Left kidney (tissue), 2 donors: ENCODE results near the gene FIBP. TPM values are rescaled to one million over a fixed set of nuclear protein-coding genes. Genes with fewer than 3 reads are reported as not detected.
A peak's percentile ranks its signal among the peaks of the same experiment; 100 is the strongest.

Source experiments
- DNase-seq: peaks from one replicate; pipeline ENCODE4 v3.0.0-alpha.2; 2013
- polyA plus RNA-seq: library from polyadenylated mRNA; unstranded; fragments of 120-200 nt; gene quantifications from one replicate; pipeline ENCODE4 v1.2.1, GENCODE V29; 2013; ENCODE audit not compliant: insufficient read length

The FIBP gene
- polyA plus RNA-seq, 1 donor, result 96.0 TPM

DNA sequence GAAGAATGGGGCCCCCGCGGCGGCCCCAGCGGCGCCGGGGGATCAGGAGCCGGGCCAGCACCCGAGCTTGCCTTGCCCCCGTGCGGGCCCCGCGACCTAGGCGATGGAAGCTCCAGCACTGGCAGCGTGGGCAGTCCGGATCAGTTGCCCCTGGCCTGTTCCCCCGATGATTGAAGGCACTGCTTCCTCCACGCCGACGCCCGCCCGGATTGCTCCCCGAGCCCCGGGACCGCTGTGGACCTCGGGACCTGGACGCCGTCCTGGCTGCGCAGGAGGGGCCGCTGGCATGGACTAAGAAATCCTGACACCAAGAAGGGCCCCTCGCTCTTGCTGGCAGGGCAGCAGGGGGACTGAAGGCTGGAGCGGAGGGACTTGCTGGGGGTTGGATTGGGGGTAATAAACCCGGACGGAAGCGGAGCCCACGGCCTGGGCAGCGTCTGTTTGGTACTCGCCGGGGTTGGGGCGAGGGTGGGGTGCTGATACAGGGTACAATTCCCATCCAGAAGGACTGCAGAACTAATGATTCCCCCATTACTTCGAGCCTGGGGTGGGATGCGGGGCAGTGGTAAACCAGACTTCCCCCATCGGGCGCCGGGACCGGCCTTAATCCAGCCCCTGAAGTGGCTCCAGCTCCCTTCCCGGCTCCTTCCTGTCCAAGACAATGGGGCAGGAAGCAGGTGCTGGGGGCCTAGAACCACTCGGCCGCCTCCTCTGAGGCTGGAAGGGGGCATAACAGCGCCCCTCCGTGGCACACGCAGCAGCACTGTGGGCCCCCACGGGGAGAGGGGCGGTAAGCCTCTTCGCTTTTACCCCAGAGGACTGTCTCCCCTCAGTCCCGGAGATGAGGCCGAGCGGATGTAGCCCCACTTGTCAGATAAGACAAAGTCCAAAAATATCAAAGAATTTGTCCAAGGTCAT lies 3.2 kb upstream of the FIBP start:
- no peak for DNase-seq

GRCh38 chr11:65890324-65891218 lies 2.3 kb upstream of the FIBP start, which contains the start of gene CCDC85B:
Gene CCDC85B, plus strand, starts transcription at chr11:65890673. Its CDS starts 111 bp downstream, at chr11:65890784.
- peak; percentile 97 for DNase-seq

GRCh38 chr11:65887723-65888162 lies 528 bp downstream of the FIBP start:
- no peak for DNase-seq

GRCh38 chr11:65886826-65887722 lies 1.2 kb downstream of the FIBP start:
- DNase-seq, result no peak

- DNase-seq, result no peak
Measured at GRCh38 chr11:65885808-65886536, 2.3 kb downstream of the FIBP start.

- DNase-seq, result no peak
Measured at GRCh38 chr11:65885231-65885630, 3.0 kb downstream of the FIBP start.

- no peak for DNase-seq
Measured at GRCh38 chr11:65884716-65885092, 3.6 kb downstream of the FIBP start.

- no peak for DNase-seq
Measured at GRCh38 chr11:65883786-65884715, 4.2 kb downstream of the FIBP start.

- DNase-seq, result no peak
Measured at GRCh38 chr11:65883058-65883761, 5.1 kb downstream of the FIBP start.

GRCh38 chr11:65882120-65883057 lies 5.9 kb downstream of the FIBP start:
- DNase-seq, result no peak

DNA sequence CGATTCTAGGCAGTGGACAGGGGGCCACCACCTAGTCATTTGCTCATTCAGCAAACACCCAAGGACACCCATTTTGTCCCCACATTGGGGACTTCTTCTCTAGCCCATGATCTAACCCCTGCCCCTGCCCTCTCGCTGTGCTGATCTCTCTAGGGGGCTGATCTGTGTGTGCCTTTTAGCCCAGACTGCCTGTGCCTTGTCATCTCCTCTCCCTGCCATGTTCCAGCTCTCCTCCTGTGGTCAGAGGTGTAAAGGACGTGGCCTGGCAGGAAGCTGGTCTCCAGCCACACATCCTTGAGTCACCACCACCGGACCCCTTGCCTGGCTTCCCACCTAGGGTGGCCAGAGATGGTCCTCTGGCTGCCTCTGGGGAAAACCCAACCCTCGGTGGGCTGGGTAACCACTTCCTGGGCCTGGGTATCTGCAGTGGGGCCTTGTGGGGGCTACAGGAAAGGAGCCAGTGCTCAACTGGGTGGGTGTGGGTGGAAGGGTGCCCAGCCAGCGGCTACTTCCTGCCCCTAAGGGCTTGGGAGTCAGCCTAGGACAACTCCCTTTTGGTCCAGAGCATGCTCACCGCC lies 7.3 kb downstream of the FIBP start:
- no peak for DNase-seq

GRCh38 chr11:65880027-65880426 lies 8.2 kb downstream of the FIBP start:
- no peak for DNase-seq

DNA sequence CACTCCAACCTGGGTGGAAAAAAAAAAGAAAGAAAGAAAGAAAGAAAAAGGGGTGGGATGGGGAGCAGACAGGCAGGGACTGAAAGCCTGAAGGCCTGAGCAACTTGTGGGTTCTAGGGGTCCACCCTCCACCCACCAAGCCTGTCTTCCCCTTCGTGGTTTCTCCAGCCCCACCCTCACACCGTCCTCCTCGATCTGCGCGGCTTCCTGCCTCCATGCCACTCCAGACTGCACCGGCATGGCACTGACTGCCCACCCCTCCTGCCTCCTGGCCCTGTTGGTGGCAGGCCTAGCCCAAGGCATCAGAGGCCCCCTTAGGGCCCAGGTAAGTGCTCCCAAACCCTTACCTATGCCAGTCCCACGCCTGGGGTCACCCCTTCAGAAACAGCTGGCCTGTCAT lies 8.7 kb downstream of the FIBP start, which contains the start of gene CTSW:
CTSW (plus strand) TSS at position 221 of the 400 bp plus-strand sequence; CDS start at position 239, 18 bp downstream.
- DNase-seq, result no peak

GRCh38 chr11:65873318-65874156 lies 14.7 kb downstream of the FIBP start:
- DNase-seq, result peak; percentile 91

DNA sequence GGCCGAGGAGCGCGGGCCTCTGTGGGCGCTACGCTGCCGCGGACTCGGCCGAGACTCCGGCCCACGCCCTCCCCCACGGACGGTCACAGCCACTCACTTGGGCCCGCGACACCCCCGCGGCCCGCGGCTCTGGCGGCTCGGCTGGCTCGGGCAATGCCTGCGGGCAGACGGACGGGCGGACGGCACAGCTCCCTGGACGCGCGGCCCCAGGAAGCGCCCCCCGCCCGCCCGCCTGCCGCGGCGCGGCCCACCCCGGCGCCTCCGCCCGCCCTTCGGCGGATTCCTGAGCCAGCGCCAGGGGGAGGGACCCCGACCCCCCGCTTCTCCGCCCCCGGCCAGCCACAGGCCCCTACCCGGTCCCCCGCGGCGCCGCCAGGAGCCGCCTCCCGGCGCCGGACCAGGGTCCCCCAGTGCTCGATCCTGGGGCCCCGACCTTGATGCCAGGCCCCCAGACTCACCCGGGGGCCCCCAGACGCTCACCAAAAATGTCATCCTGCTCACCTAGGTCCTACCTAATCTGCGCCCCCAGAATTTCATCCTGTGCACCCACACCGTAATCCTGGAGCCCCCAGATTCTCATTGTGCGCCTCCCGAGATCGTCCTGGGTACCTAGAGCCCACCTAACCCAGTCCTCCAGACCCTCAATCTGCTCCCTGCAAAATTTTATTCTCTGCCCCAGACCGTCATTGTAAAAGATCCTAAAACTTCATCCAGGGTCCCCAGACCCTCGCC lies 15.5 kb downstream of the FIBP start, which contains the start of gene EFEMP2:
EFEMP2 (minus strand) TSS at position 215 of the 732 bp plus-strand sequence. CDS start 446 bp downstream, outside the sequence.
- DNase-seq, result no peak
